H1 (cell line): ENCODE results near the gene RAB40C. TPM values are rescaled to one million over a fixed set of nuclear protein-coding genes. Genes with fewer than 3 reads are reported as not detected.

Experiments used
- CTCF ChIA-PET: fragments of 300-600 bp; sonication (Branson Sonifier 250); formaldehyde crosslinking; loops from one replicate; lab custom pipeline; 2021; ENCODE audit not compliant: partially characterized antibody; lab: Charles Lee
- POLR2A ChIA-PET: fragments of 300-600 bp; sonication (Branson Sonifier 250); formaldehyde crosslinking; loops from one replicate; lab custom pipeline; 2021; ENCODE audit warnings: inconsistent platforms; ENCODE audit not compliant: partially characterized antibody; lab: Charles Lee
- DNase-seq, 2 experiments: peaks; one replicate each; pipeline versions ENCODE4 v3.0.0 to v3.0.0-alpha.2; 2010 to 2022; ENCODE audit warnings: low spot score in 2 of 2, low read depth in 1 of 2, mixed read lengths in 1 of 2
- FAIRE-seq: peaks from 2 replicates; lab custom pipeline; 2011; peaks lifted over from hg19 to GRCh38; lab: Jason Lieb, UNC
- H2AFZ ChIP-seq: 2 replicates; pipeline ENCODE4 v1.8.1; 2012; ENCODE audit warnings: low read length, inconsistent platforms
- H2AK5ac ChIP-seq: 2 replicates; pipeline ENCODE4 v1.6.1; 2013; ENCODE audit warnings: low read depth, low read length
- H2BK120ac ChIP-seq: replicated peaks from 2 replicates; pipeline ENCODE3; 2013; ENCODE audit warnings: low read depth, low read length, inconsistent platforms
- H2BK12ac ChIP-seq: 2 replicates; pipeline ENCODE4 v1.6.1; 2013; ENCODE audit warnings: low read depth, low read length
- H2BK15ac ChIP-seq: 2 replicates; pipeline ENCODE4 v1.6.1; 2013; ENCODE audit warnings: low read length
- H2BK20ac ChIP-seq: 2 replicates; pipeline ENCODE4 v1.6.1; 2013; ENCODE audit warnings: low read length
- H2BK5ac ChIP-seq: 2 replicates; pipeline ENCODE4 v1.6.1; 2013; ENCODE audit warnings: low read depth, low read length
- H3K14ac ChIP-seq: 2 replicates; pipeline ENCODE4 v1.6.1; 2013; ENCODE audit warnings: inconsistent platforms; ENCODE audit not compliant: insufficient read length
- H3K18ac ChIP-seq: 2 replicates; pipeline ENCODE4 v1.6.1; 2013; ENCODE audit warnings: low read length; ENCODE audit errors: extremely low read depth
- H3K23ac ChIP-seq: 2 replicates; pipeline ENCODE4 v1.6.1; 2013; ENCODE audit warnings: inconsistent platforms; ENCODE audit not compliant: insufficient read length
- H3K23me2 ChIP-seq: 2 replicates; pipeline ENCODE4 v1.6.1; 2013; ENCODE audit warnings: low read depth, low read length
- H3K27ac ChIP-seq: 2 replicates; pipeline ENCODE4 v1.6.1; 2011; ENCODE audit warnings: low read depth, low read length, inconsistent platforms
- H3K27me3 ChIP-seq, 4 experiments: replicated peaks in 1 of 4; 1 replicate in 1 of 4; 2 replicates in 3 of 4; pipeline versions ENCODE4 v1.6.1 to v1.8.1; 2011 to 2013; ENCODE audit warnings: low read length in 3 of 4, mild to moderate bottlenecking in 3 of 4, inconsistent platforms in 2 of 4, mixed read lengths in 2 of 4, moderate library complexity in 1 of 4; ENCODE audit not compliant: control insufficient read depth in 3 of 4, insufficient read depth in 3 of 4; ENCODE audit errors: extremely low read depth in 1 of 4
- H3K36me3 ChIP-seq, 4 experiments: 2 replicates each; pipeline versions ENCODE4 v1.6.1 to v1.8.1; 2011 to 2013; ENCODE audit warnings: mild to moderate bottlenecking in 4 of 4, low read length in 3 of 4, moderate library complexity in 2 of 4, control low read depth in 1 of 4, inconsistent platforms in 1 of 4; ENCODE audit not compliant: insufficient read depth in 4 of 4, control insufficient read depth in 2 of 4
- H3K4ac ChIP-seq: replicated peaks from 2 replicates; pipeline ENCODE3; 2013; ENCODE audit warnings: low read length, low read depth, mixed read lengths, inconsistent platforms; ENCODE audit not compliant: insufficient read length
- H3K4me1 ChIP-seq, 4 experiments: replicated peaks in 1 of 4; 1 replicate in 1 of 4; 2 replicates in 3 of 4; pipeline versions ENCODE4 v1.6.1 to v1.8.1; 2011 to 2013; ENCODE audit warnings: low read length in 3 of 4, inconsistent platforms in 2 of 4, mixed read lengths in 1 of 4; ENCODE audit not compliant: insufficient read depth in 4 of 4, control insufficient read depth in 3 of 4
- H3K4me2 ChIP-seq, 2 experiments: 2 replicates each; pipeline versions ENCODE4 v1.6.1 to v1.8.1; 2011 to 2013; ENCODE audit warnings: low read depth in 2 of 2, low read length in 2 of 2, control low read depth in 1 of 2, inconsistent platforms in 1 of 2, mild to moderate bottlenecking in 1 of 2; ENCODE audit not compliant: insufficient read depth in 1 of 2
- H3K4me3 ChIP-seq, 4 experiments: fragments of 200-600, 300-600 bp in 1 of 4; sonication (generic), shearing (Covaris generic), sonication (Bioruptor Twin) in 1 of 4; 2 replicates each; pipeline versions ENCODE4 v1.5.1 to v1.8.1; 2011 to 2016; ENCODE audit warnings: low read length in 4 of 4, low read depth in 3 of 4, control low read depth in 2 of 4, inconsistent platforms in 2 of 4, mild to moderate bottlenecking in 2 of 4, mixed read lengths in 1 of 4, moderate library complexity in 1 of 4; ENCODE audit not compliant: insufficient read depth in 2 of 4; ENCODE audit errors: extremely low read depth in 1 of 4
- H3K56ac ChIP-seq: replicated peaks from 2 replicates; pipeline ENCODE3; 2013; ENCODE audit warnings: low read depth, mild to moderate bottlenecking, mixed read lengths, low read length, inconsistent platforms; ENCODE audit not compliant: insufficient read length
- H3K79me1 ChIP-seq: 2 replicates; pipeline ENCODE4 v1.6.1; 2013; ENCODE audit warnings: low read depth, low read length, control low read depth
- H3K79me2 ChIP-seq, 2 experiments: 2 replicates each; pipeline versions ENCODE4 v1.6.1 to v1.8.1; 2012 to 2013; ENCODE audit warnings: low read length in 2 of 2, mild to moderate bottlenecking in 2 of 2, inconsistent platforms in 1 of 2; ENCODE audit not compliant: insufficient read depth in 2 of 2, control insufficient read depth in 1 of 2
- H3K9ac ChIP-seq, 4 experiments: replicated peaks in 1 of 4; 1 replicate in 1 of 4; 2 replicates in 3 of 4; pipeline versions ENCODE4 v1.6.1 to v1.8.1; 2011 to 2013; ENCODE audit warnings: low read depth in 3 of 4, low read length in 3 of 4, control low read depth in 2 of 4, mild to moderate bottlenecking in 2 of 4, moderate library complexity in 2 of 4, inconsistent platforms in 1 of 4; ENCODE audit errors: extremely low read depth in 1 of 4
- H3K9me3 ChIP-seq, 2 experiments: 2 replicates each; pipeline versions ENCODE4 v1.6.1 to v1.8.1; 2012 to 2013; ENCODE audit warnings: mild to moderate bottlenecking in 2 of 2, moderate library complexity in 2 of 2, control low read depth in 1 of 2, inconsistent platforms in 1 of 2, low read depth in 1 of 2, low read length in 1 of 2, mixed read lengths in 1 of 2; ENCODE audit not compliant: insufficient read depth in 2 of 2
- H4K20me1 ChIP-seq, 2 experiments: replicated peaks in 1 of 2; 2 replicates each; pipeline versions ENCODE3 to v1.8.1; 2011 to 2013; ENCODE audit warnings: inconsistent platforms in 2 of 2, low read length in 2 of 2, mild to moderate bottlenecking in 1 of 2; ENCODE audit not compliant: insufficient read depth in 2 of 2, control insufficient read depth in 1 of 2
- H4K5ac ChIP-seq: 2 replicates; pipeline ENCODE4 v1.6.1; 2013; ENCODE audit warnings: low read length, low read depth, mixed read lengths, inconsistent platforms; ENCODE audit not compliant: insufficient read length
- H4K8ac ChIP-seq: 2 replicates; pipeline ENCODE4 v1.8.0; 2013; ENCODE audit warnings: mild to moderate bottlenecking, moderate library complexity, low read length, inconsistent platforms; ENCODE audit not compliant: insufficient read depth; ENCODE audit errors: extremely low read depth
- H4K91ac ChIP-seq: replicated peaks from 2 replicates; pipeline ENCODE3; 2013; ENCODE audit warnings: low read length, mixed read lengths, inconsistent platforms; ENCODE audit not compliant: insufficient read length
- BCL11A ChIP-seq, 2 experiments: IDR thresholded peaks; one replicate each; pipeline ENCODE4 v1.6.1; 2011; ENCODE audit warnings: low read depth in 2 of 2, low read length in 2 of 2, mild to moderate bottlenecking in 2 of 2
- CBX8 ChIP-seq: fragments of 300-800, 300-1000 bp; sonication (generic); IDR thresholded peaks from 2 replicates; pipeline ENCODE4 v1.7.1; 2016; ENCODE audit warnings: low read depth, low read length, borderline replicate concordance
- CHD2 ChIP-seq: IDR thresholded peaks from 2 replicates; pipeline ENCODE4 v1.6.1; 2012; ENCODE audit warnings: low read length, improper control_type of control experiment
- SAP30 ChIP-seq: fragments of 300-600 bp; sonication (generic); IDR thresholded peaks from 2 replicates; pipeline ENCODE4 v1.7.1; 2012; ENCODE audit warnings: low read length, moderate library complexity, mild to moderate bottlenecking, inconsistent platforms; ENCODE audit not compliant: insufficient read depth, insufficient replicate concordance
- SIN3A ChIP-seq, 2 experiments: IDR thresholded peaks in 1 of 2; conservative IDR thresholded peaks in 1 of 2; 2 replicates each; pipeline ENCODE4 v1.6.1; 2011 to 2012; ENCODE audit warnings: low read length in 2 of 2, improper control_type of control experiment in 1 of 2, low read depth in 1 of 2, mild to moderate bottlenecking in 1 of 2
- SIX5 ChIP-seq: IDR thresholded peaks from 2 replicates; pipeline ENCODE4 v1.6.1; 2011; ENCODE audit warnings: mild to moderate bottlenecking, low read depth, low read length
- SP2 ChIP-seq: IDR thresholded peaks from 2 replicates; pipeline ENCODE4 v1.6.1; 2012; ENCODE audit warnings: mild to moderate bottlenecking, low read length, inconsistent platforms
- WGBS, 2 experiments: shearing (Covaris generic) in 1 of 2; methylation state at CpG; one replicate each; pipeline versions ENCODE4 v1.1.6 to v1.1.7; 2013 to 2015; ENCODE audit warnings: low lambda C conversion rate in 2 of 2, mixed read lengths in 2 of 2, inconsistent platforms in 1 of 2, low coverage in 1 of 2, missing lambda C conversion rate in 1 of 2; ENCODE audit not compliant: insufficient replicate concordance in 2 of 2, insufficient coverage in 1 of 2, insufficient read length in 1 of 2; ENCODE audit errors: extremely low coverage in 1 of 2, missing lambda C conversion rate in 1 of 2; 5-methylcytosine and 5-hydroxymethylcytosine counted together
- polyA plus RNA-seq, 7 experiments: library from polyadenylated mRNA; depleted of rRNA in 3 of 7; stranded (reverse) in 5 of 7; unstranded in 2 of 7; fragments of >200 nt in 5 of 7; fragments of 200-250 nt in 2 of 7; gene quantifications; 1 replicate in 5 of 7; 2 replicates in 1 of 7; 4 replicates in 1 of 7; pipeline versions ENCODE4 v1.2.1 to v1.2.3, GENCODE V29; 2011 to 2013; ENCODE audit warnings: missing spikeins in 2 of 7, mixed read lengths in 2 of 7
- total RNA-seq: library from RNA; stranded (reverse); fragmentation: NEBNext Ultra II Directional; extraction: Animal tissue kit (Norgen Biotek cat#: 25700); gene quantifications from 2 replicates; pipeline ENCODE4 v1.2.1, GENCODE V29; 2021
- TF ChIP-seq, protein P1 (sequence below): IDR thresholded peaks from 2 replicates; pipeline ENCODE4 v1.6.1; 2011; ENCODE audit warnings: low read length, improper control_type of control experiment

The RAB40C gene
- total and polyA plus RNA-seq, 2 of the 8 experiments (the other 6 are each of a cell fraction or from before 2014, with no cell fraction given): 13.9 to 15.6 TPM

DNA sequence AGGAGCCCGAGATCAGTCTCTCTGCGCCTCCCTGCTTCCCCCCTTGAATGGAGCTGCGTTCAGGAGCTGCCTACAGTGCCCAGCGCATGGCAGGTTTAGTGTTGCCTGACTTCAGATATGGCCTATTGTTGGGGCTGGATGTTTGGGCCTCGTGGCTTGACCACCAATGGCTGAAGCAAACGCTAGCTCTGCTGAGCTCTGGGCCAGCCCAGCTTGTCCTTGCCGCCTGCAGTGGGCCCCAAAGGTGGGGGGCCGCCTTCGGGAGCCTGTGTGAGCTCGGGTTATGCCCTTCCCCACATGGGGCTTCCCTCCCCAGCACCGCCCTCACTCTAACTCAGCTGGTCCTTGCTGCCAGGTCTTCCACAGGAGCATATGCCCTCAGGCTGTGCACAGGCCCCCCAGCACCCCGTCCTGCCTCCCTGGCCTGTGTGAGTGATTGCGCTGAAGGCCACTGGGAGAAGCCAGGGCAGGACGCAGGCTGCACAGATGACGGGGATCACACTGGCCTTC is 48.2 kb downstream of the RAB40C start:
- Histone ChIP-seq H4K91ac (peak overlapping the region; percentile 84), H3K23ac (no peak overlapping the region), H3K4me1 (peaks cover 0 to 35% (median 23%) of the 10 kb centered on the region in 4 experiments; a peak in 6 of 7 replicates), H2BK5ac (peak overlapping the region; percentile 94), H2BK20ac (peak overlapping the region; percentile 66; the same call in 1 of the 2 replicates), H3K36me3 (peaks cover 0 to 13% (median 3%) of the 10 kb centered on the region in 4 experiments; a peak in 4 of 8 replicates), H3K18ac (peak overlapping the region; percentile 96), H2AK5ac (no peak overlapping the region; the same call in 1 of the 2 replicates), H2BK120ac (no peak overlapping the region), H3K4ac (peak overlapping the region; percentile 82), H3K9me3 (no peaks in the 10 kb centered on the region), H3K14ac (no peak overlapping the region), H3K23me2 (peaks cover 13% of the 10 kb centered on the region; the same call in 1 of the 2 replicates), H3K9ac (no peak overlapping the region; a peak in 1 of 7 replicates), H3K56ac (no peak overlapping the region), H2BK15ac (peak overlapping the region; percentile 96), H4K5ac (peak overlapping the region; percentile 60), H4K8ac (peak overlapping the region; percentile 60; the same call in 1 of the 2 replicates), H3K27me3 (peaks cover 0 to 5% (median under 1%) of the 10 kb centered on the region in 4 experiments; a peak in 2 of 7 replicates), H3K4me2 (peak overlapping the region; percentile 62 to 88), H3K27ac (no peak overlapping the region), H3K79me2 (peaks cover 0 to 6% of the 10 kb centered on the region in 2 experiments; a peak in 1 of 4 replicates), H4K20me1 (peaks cover 3 to 8% of the 10 kb centered on the region in 2 experiments), H2BK12ac (peak overlapping the region; percentile 92; the same call in 1 of the 2 replicates), H3K4me3 (peak overlapping the region in 1 of 4 experiments; percentile 65; a peak in 1 of 8 replicates), H3K79me1 (no peaks in the 10 kb centered on the region; the same call in 1 of the 2 replicates), H2AFZ (no peak overlapping the region)
- no peak for FAIRE-seq
- 71% methylated on average over 15 of the region's 15 CpGs; no CpG with 5 or more reads in 1 of the 2 experiments for WGBS, 2 experiments
- DNase-seq: no peak
- ChIA-PET CTCF (interaction anchor here (0.8 to 2.9 kb wide), 10 partner anchors 9 to 142 kb away, joined by 3 to 24 read pairs (median 4); partner anchors contain the start of genes NHLRC4 and WDR90), POLR2A (interaction anchor here (1.0 to 2.6 kb wide), 8 partner anchors 8 to 254 kb away, joined by 3 to 10 read pairs (median 3); partner anchors contain the start of genes RHBDL1, WDR90 and WFIKKN1)
- TF ChIP-seq BCL11A (IDR thresholded peaks at IDR 0.05; ENCODE audit: low read depth in 2 of 2, low read length in 2 of 2) (no peak), CBX8 (no peak), SIN3A (conservative IDR thresholded peaks at IDR 0.05 in 1 of 2, IDR thresholded peaks at IDR 0.05 in 1 of 2; ENCODE audit: low read depth in 1 of 2, low read length in 2 of 2) (no peak), CHD2 (no peak), SAP30 (no peak), SP2 (no peak), SIX5 (no peak)
- TF ChIP-seq, protein P1, sequence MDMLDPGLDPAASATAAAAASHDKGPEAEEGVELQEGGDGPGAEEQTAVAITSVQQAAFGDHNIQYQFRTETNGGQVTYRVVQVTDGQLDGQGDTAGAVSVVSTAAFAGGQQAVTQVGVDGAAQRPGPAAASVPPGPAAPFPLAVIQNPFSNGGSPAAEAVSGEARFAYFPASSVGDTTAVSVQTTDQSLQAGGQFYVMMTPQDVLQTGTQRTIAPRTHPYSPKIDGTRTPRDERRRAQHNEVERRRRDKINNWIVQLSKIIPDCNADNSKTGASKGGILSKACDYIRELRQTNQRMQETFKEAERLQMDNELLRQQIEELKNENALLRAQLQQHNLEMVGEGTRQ: no peak
